Fibroblast of lung (primary cell): Measurements from ENCODE around the gene WNK2. TPM values are rescaled to one million over a fixed set of nuclear protein-coding genes. Genes with fewer than 3 reads are reported as not detected.

Source experiments
- DNase-seq, 2 donors: peaks; one replicate each; pipeline versions ENCODE4 v3.0.0 to v3.0.0-alpha.2; 2010; ENCODE audit warnings: low read depth in 2 of 2
- H2AFZ ChIP-seq: 2 replicates; pipeline ENCODE4 v1.5.1; 2012; ENCODE audit warnings: low read length, control low read depth, inconsistent platforms
- H3K27ac ChIP-seq: 2 replicates; pipeline ENCODE4 v1.5.1; 2011; ENCODE audit warnings: low read length, control low read depth; ENCODE audit not compliant: insufficient read depth
- H3K27me3 ChIP-seq: 2 replicates; pipeline ENCODE4 v1.5.1; 2011; ENCODE audit warnings: mild to moderate bottlenecking, low read length; ENCODE audit not compliant: control insufficient read depth, insufficient read depth
- H3K36me3 ChIP-seq: 2 replicates; pipeline ENCODE4 v1.5.1; 2011; ENCODE audit warnings: low read length; ENCODE audit not compliant: control insufficient read depth, insufficient read depth
- H3K4me1 ChIP-seq: 2 replicates; pipeline ENCODE4 v1.5.1; 2011; ENCODE audit warnings: low read length; ENCODE audit not compliant: control insufficient read depth, insufficient read depth; ENCODE audit errors: extremely low read depth
- H3K4me2 ChIP-seq: 2 replicates; pipeline ENCODE4 v1.5.1; 2011; ENCODE audit warnings: low read length, control low read depth; ENCODE audit not compliant: insufficient read depth; ENCODE audit errors: extremely low read depth
- H3K4me3 ChIP-seq, 4 experiments: fragments of 200-600 bp in 1 of 4; sonication (generic) in 1 of 4; replicated peaks in 1 of 4; 2 replicates each; pipeline ENCODE4 v1.5.1; 2011 to 2016; ENCODE audit warnings: low read length in 4 of 4, low read depth in 3 of 4, mild to moderate bottlenecking in 3 of 4, control low read depth in 2 of 4, inconsistent platforms in 1 of 4, mixed read lengths in 1 of 4; ENCODE audit not compliant: insufficient read depth in 1 of 4; ENCODE audit errors: control extremely low read depth in 1 of 4
- H3K79me2 ChIP-seq: 2 replicates; pipeline ENCODE4 v1.5.1; 2012; ENCODE audit warnings: mild to moderate bottlenecking, low read length, inconsistent platforms; ENCODE audit not compliant: control insufficient read depth, insufficient read depth
- H3K9ac ChIP-seq: 2 replicates; pipeline ENCODE4 v1.5.1; 2011; ENCODE audit warnings: mild to moderate bottlenecking, low read length, control low read depth; ENCODE audit not compliant: insufficient read depth
- H3K9me3 ChIP-seq: 2 replicates; pipeline ENCODE4 v1.5.1; 2012; ENCODE audit warnings: low read depth, low read length; ENCODE audit not compliant: control insufficient read depth, insufficient read depth
- H4K20me1 ChIP-seq: 2 replicates; pipeline ENCODE4 v1.5.1; 2011; ENCODE audit warnings: low read length; ENCODE audit not compliant: control insufficient read depth, insufficient read depth; ENCODE audit errors: extremely low read depth
- EZH2 ChIP-seq: IDR thresholded peaks from 2 replicates; pipeline ENCODE4 v1.5.1; 2012; ENCODE audit warnings: low read length, control low read depth, mild to moderate bottlenecking; ENCODE audit errors: missing control alignments
- polyA plus RNA-seq, 2 donors: library from polyadenylated mRNA; depleted of rRNA in 1 of 2; stranded (reverse) in 1 of 2; unstranded in 1 of 2; fragments of >200 nt; gene quantifications; 2 replicates each; pipeline ENCODE4 v1.2.1, GENCODE V29; 2011 to 2012; ENCODE audit warnings: missing spikeins in 1 of 2
- total RNA-seq: library from RNA; depleted of rRNA; stranded (reverse); fragments of >200 nt; gene quantifications from 2 replicates; pipeline ENCODE4 v1.2.1, GENCODE V29; 2014
- TF ChIP-seq, protein P1 (sequence below), 2 donors: IDR thresholded peaks in 1 of 2; conservative IDR thresholded peaks in 1 of 2; 1 replicate in 1 of 2; 2 replicates in 1 of 2; pipeline ENCODE4 v1.5.1; 2011 to 2012; ENCODE audit warnings: low read length in 2 of 2, control low read depth in 1 of 2, inconsistent platforms in 1 of 2, low read depth in 1 of 2, mild to moderate bottlenecking in 1 of 2

Gene WNK2
- total and polyA plus RNA-seq, 2 donors (not counting 1 experiment from before 2014, with no cell fraction given): not detected

DNA sequence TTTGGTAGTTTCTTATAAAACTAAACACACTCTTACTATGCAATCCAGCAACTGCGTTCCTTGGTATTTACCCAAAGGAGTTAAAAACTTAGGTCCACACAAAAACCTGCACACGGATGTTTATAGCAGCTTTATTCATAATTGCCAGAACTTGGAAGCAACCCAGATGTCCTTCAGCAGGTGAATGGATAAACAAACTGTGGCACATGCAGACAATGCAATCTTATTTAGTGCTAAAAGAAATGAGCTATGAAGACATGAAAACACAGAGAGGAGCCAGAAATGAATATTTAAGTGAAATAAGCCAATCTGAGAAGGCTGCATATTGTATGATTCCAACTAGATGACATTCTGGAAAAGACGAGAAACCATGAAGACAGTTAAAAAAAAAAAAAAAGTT, 10.7 kb downstream of the WNK2 start:
- TF ChIP-seq, protein P1, sequence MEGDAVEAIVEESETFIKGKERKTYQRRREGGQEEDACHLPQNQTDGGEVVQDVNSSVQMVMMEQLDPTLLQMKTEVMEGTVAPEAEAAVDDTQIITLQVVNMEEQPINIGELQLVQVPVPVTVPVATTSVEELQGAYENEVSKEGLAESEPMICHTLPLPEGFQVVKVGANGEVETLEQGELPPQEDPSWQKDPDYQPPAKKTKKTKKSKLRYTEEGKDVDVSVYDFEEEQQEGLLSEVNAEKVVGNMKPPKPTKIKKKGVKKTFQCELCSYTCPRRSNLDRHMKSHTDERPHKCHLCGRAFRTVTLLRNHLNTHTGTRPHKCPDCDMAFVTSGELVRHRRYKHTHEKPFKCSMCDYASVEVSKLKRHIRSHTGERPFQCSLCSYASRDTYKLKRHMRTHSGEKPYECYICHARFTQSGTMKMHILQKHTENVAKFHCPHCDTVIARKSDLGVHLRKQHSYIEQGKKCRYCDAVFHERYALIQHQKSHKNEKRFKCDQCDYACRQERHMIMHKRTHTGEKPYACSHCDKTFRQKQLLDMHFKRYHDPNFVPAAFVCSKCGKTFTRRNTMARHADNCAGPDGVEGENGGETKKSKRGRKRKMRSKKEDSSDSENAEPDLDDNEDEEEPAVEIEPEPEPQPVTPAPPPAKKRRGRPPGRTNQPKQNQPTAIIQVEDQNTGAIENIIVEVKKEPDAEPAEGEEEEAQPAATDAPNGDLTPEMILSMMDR (conservative IDR thresholded peaks at IDR 0.05 in 1 of 2, IDR thresholded peaks at IDR 0.05 in 1 of 2; ENCODE audit: low read depth in 1 of 2, low read length in 2 of 2): no peak
- no peak for TF ChIP-seq EZH2

DNA sequence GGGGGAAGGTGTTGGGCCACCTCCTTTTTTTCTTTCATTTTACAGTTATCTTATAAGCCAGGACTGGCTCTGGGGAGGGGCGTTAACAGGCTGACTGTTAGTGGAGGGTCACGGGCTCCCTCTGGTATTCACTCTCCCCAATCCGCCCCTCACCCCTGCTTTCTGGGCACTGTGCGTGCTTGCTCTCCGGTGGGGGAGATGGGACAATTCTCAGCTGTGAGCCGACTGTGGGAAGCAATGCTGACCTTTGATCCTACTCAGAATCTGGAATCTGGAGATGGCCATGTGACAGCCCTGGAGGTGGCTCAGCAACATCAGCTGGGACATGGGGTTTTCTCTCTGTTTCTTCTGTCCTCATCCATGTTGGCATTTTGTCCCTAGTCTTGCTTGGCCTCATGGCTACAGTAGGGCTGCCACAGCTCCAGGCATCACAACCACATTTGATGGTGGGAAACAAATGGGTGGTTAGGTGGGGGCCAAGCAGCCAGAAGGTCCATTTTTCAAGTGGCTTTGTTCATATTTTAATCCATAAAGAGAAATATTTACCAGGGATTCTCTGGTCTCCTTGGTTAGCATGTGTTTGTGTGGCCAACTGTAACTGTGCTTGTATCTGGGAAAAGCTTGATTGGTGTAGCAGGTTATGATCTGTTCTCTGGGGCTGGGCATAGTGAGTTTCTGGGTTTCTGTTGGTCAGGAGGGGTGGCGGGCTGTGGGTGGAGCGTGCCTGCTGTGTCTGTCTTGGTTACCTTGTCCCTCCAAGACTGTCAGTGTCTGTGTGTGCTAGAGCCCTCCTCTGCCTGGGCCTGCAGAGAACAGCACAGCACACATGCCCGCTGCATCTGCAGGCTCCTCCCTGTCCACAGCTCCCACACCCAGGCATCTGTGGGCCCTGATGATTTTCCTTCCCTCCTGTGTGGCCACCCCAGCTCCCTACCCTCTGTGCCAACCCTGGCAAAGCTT, 12.4 kb downstream of the WNK2 start:
- Histone ChIP-seq H4K20me1 (no peaks in the 10 kb centered on the region), H3K27ac (no peak overlapping the region), H3K27me3 (no peaks in the 10 kb centered on the region), H2AFZ (no peak overlapping the region), H3K4me1 (no peaks in the 10 kb centered on the region), H3K4me3 (no peak overlapping the region), H3K9ac (no peak overlapping the region), H3K4me2 (no peak overlapping the region), H3K9me3 (no peaks in the 10 kb centered on the region), H3K79me2 (no peaks in the 10 kb centered on the region), H3K36me3 (no peaks in the 10 kb centered on the region)
- no peak for DNase-seq
- no peak for TF ChIP-seq EZH2
- TF ChIP-seq, protein P1 (conservative IDR thresholded peaks at IDR 0.05 in 1 of 2, IDR thresholded peaks at IDR 0.05 in 1 of 2; ENCODE audit: low read depth in 1 of 2, low read length in 2 of 2): no peak

More for the DNA sequence above, 10.7 kb downstream of the WNK2 start:
- Histone ChIP-seq H2AFZ (no peak overlapping the region), H3K4me1 (no peaks in the 10 kb centered on the region), H3K4me3 (no peak overlapping the region), H3K9me3 (no peaks in the 10 kb centered on the region), H3K9ac (no peak overlapping the region), H4K20me1 (no peaks in the 10 kb centered on the region), H3K4me2 (no peak overlapping the region), H3K79me2 (no peaks in the 10 kb centered on the region), H3K36me3 (no peaks in the 10 kb centered on the region), H3K27me3 (no peaks in the 10 kb centered on the region), H3K27ac (no peak overlapping the region)
- DNase-seq: no peak

DNA sequence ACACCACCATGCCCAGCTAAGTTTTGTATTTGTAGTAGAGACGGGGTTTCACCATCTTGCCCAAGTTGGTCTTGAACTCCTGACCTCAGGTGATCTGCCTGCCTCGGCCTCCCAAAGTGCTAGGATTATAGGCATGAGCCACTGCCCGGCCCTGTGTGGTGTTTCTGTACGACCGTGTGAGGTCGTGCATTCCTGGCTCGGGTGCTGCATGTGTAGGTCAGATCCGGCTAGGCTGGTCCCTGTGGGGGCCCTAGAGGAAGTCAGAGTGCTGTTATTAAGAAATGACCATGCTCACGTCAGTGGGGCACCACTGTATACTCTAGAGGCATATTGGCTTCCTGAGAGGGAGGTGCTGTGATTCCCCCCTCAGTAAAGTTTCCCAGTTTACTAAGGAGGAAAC, 13.7 kb downstream of the WNK2 start:
- H3K27me3 ChIP-seq: no peaks in the 10 kb centered on the region
- H3K4me1 ChIP-seq: no peaks in the 10 kb centered on the region
- H3K4me3 ChIP-seq: no peak overlapping the region
- no peak for DNase-seq
- no peaks in the 10 kb centered on the region for H4K20me1 ChIP-seq
- no peaks in the 10 kb centered on the region for H3K79me2 ChIP-seq
- no peak overlapping the region for H3K9ac ChIP-seq
- H3K9me3 ChIP-seq: no peaks in the 10 kb centered on the region
- no peaks in the 10 kb centered on the region for H3K36me3 ChIP-seq
- no peak overlapping the region for H2AFZ ChIP-seq
- no peak overlapping the region for H3K4me2 ChIP-seq
- TF ChIP-seq, protein P1 (conservative IDR thresholded peaks at IDR 0.05 in 1 of 2, IDR thresholded peaks at IDR 0.05 in 1 of 2; ENCODE audit: low read depth in 1 of 2, low read length in 2 of 2): no peak
- no peak for TF ChIP-seq EZH2
- no peak overlapping the region for H3K27ac ChIP-seq
